GM12878 (cell line): ENCODE data around the gene ARIH2. TPM values are rescaled to one million over a fixed set of nuclear protein-coding genes. Genes with fewer than 3 reads are reported as not detected.
"Not testable (repeated sequence)": the region's sequence is repeated elsewhere in the genome, so short reads cannot be mapped to it uniquely, and the experiment has no call there.

Experiments
- ATAC-seq: fragments of 200-7000 bp; cut with Tn5 transposase; 3 replicates; pipeline ENCODE4 v1.9.1; 2020; ENCODE audit warnings: mild to moderate bottlenecking, moderate library complexity
- BruUV-seq: library from RNA; stranded (reverse); fragments of 400-500 nt; replicated peaks from 2 replicates; lab custom pipeline; 2021; lab: Mats Ljungman, UMichigan
- CTCF ChIA-PET: fragments of 300-600 bp; sonication (Branson Sonifier 250); formaldehyde crosslinking; extraction: SDS; loops from one replicate; lab custom pipeline; 2021; ENCODE audit warnings: inconsistent platforms; lab: Yijun Ruan, JAX
- POLR2A ChIA-PET: fragments of 350-600 bp; formaldehyde crosslinking; extraction: SDS; loops from one replicate; lab custom pipeline; 2021; ENCODE audit warnings: inconsistent platforms; lab: Charles Lee
- RAD21 ChIA-PET: fragments of 300-600 bp; sonication (Branson Sonifier 250); formaldehyde crosslinking; loops from one replicate; lab custom pipeline; 2023; ENCODE audit warnings: antibody characterized with exemption; ENCODE audit not compliant: unreplicated experiment; lab: Charles Lee
- SMC1A ChIA-PET: fragments of 300-600 bp; sonication (Branson Sonifier 250); formaldehyde crosslinking; loops from one replicate; lab custom pipeline; 2023; ENCODE audit not compliant: unreplicated experiment, uncharacterized antibody; lab: Charles Lee
- DNase-seq: peaks from one replicate; pipeline ENCODE4 v3.0.0-alpha.2; 2011; ENCODE audit warnings: low read depth, low spot score
- FAIRE-seq: peaks from 3 replicates; lab custom pipeline; 2011; peaks lifted over from hg19 to GRCh38; lab: Jason Lieb, UNC
- H2AFZ ChIP-seq: 2 replicates; pipeline ENCODE4 v1.6.0; 2011; ENCODE audit warnings: low read depth, low read length, control low read depth; ENCODE audit not compliant: control insufficient read depth
- H3K27ac ChIP-seq: 2 replicates; pipeline ENCODE4 v1.5.1; 2011; ENCODE audit warnings: control low read depth; ENCODE audit not compliant: control insufficient read depth, insufficient read depth
- H3K27me3 ChIP-seq, 2 experiments: replicated peaks in 1 of 2; 2 replicates each; pipeline versions ENCODE4 v1.6.0 to v1.6.1; 2011; ENCODE audit warnings: low read length in 1 of 2; ENCODE audit not compliant: control insufficient read depth in 2 of 2, insufficient read depth in 2 of 2
- H3K36me3 ChIP-seq, 2 experiments: 2 replicates each; pipeline ENCODE4 v1.5.1; 2011; ENCODE audit warnings: low read length in 1 of 2; ENCODE audit not compliant: control insufficient read depth in 2 of 2, insufficient read depth in 2 of 2
- H3K4me1 ChIP-seq: 2 replicates; pipeline ENCODE4 v1.6.1; 2011; ENCODE audit warnings: mild to moderate bottlenecking, low read length, moderate library complexity, mixed read lengths; ENCODE audit not compliant: control insufficient read depth, insufficient read depth
- H3K4me2 ChIP-seq: 2 replicates; pipeline ENCODE4 v1.6.0; 2011; ENCODE audit warnings: control low read depth; ENCODE audit not compliant: control insufficient read depth, insufficient read depth
- H3K4me3 ChIP-seq: fragments of 200-600 bp; sonication (generic); 2 replicates; pipeline ENCODE4 v1.5.1; 2016
- H3K79me2 ChIP-seq: 2 replicates; pipeline ENCODE4 v1.6.0; 2011; ENCODE audit warnings: low read length; ENCODE audit not compliant: control insufficient read depth, insufficient read depth
- H3K9ac ChIP-seq: 2 replicates; pipeline ENCODE4 v1.8.0; 2011; ENCODE audit warnings: low read length, control low read depth, mixed read lengths; ENCODE audit not compliant: control insufficient read depth, insufficient read depth
- H3K9me3 ChIP-seq: replicated peaks from 3 replicates; pipeline ENCODE4 v1.5.1; 2011; ENCODE audit warnings: mild to moderate bottlenecking, low read length; ENCODE audit not compliant: control insufficient read depth, insufficient read depth
- H4K20me1 ChIP-seq: 2 replicates; pipeline ENCODE4 v1.6.0; 2011; ENCODE audit not compliant: control insufficient read depth, insufficient read depth
- EP300 ChIP-seq, 2 experiments: fragments of 150-350 bp in 1 of 2; IDR thresholded peaks; 2 replicates each; pipeline ENCODE4 v1.6.1; 2011 to 2012; ENCODE audit warnings: low read depth in 2 of 2, low read length in 2 of 2, borderline replicate concordance in 1 of 2, improper control_type of control experiment in 1 of 2, inconsistent platforms in 1 of 2; ENCODE audit not compliant: control insufficient read depth in 1 of 2
- HDGF ChIP-seq: fragments of 450-650 bp; IDR thresholded peaks from 2 replicates; pipeline ENCODE4 v1.6.1; 2016; ENCODE audit warnings: antibody characterized with exemption
- MLLT1 ChIP-seq: fragments of 450-650 bp; IDR thresholded peaks from 2 replicates; pipeline ENCODE4 v1.6.1; 2016; ENCODE audit warnings: mild to moderate bottlenecking
- PAX5 ChIP-seq: IDR thresholded peaks from 2 replicates; pipeline ENCODE4 v1.6.1; 2011; ENCODE audit warnings: low read depth, low read length, borderline replicate concordance
- PAX8 ChIP-seq: fragments of 450-650 bp; IDR thresholded peaks from 2 replicates; pipeline ENCODE4 v1.6.1; 2017; ENCODE audit warnings: mild to moderate bottlenecking, moderate library complexity
- POLR2AphosphoS5 ChIP-seq: IDR thresholded peaks from 2 replicates; pipeline ENCODE4 v1.6.1; 2011; ENCODE audit warnings: mild to moderate bottlenecking, low read length, inconsistent platforms
- ZNF217 ChIP-seq: fragments of 450-650 bp; IDR thresholded peaks from 2 replicates; pipeline ENCODE4 v1.6.1; 2017; ENCODE audit warnings: antibody characterized with exemption, mild to moderate bottlenecking
- WGBS: methylation state at CpG from one replicate; pipeline ENCODE4 v1.1.6; 2016; ENCODE audit warnings: low lambda C conversion rate; ENCODE audit not compliant: insufficient replicate concordance, insufficient coverage; ENCODE audit errors: missing lambda C conversion rate; 5-methylcytosine and 5-hydroxymethylcytosine counted together
- in situ Hi-C: fragments of 300-500 bp; cut with MboI; formaldehyde crosslinking; loops from 9 replicates; pipeline ENCODE4 v1.14.3; 2018; ENCODE audit warnings: mixed read lengths
- intact Hi-C: fragments of 100-400 bp; cut with micrococcal nuclease; formaldehyde crosslinking; loops from one replicate; pipeline ENCODE4 v1.14.2; 2022; ENCODE audit not compliant: unreplicated experiment
- polyA plus RNA-seq, 11 experiments: library from polyadenylated mRNA; depleted of rRNA in 4 of 11; unstranded in 6 of 11; stranded (reverse) in 5 of 11; fragments of >200 nt; fragmentation: Nextera tagmentation in 4 of 11; fragmentation: Illumina TruSeq in 1 of 11; extraction: Ambion mirVana in 4 of 11; extraction: Trizol in 1 of 11; gene quantifications; 1 replicate in 1 of 11; 2 replicates in 10 of 11; pipeline versions ENCODE4 v1.2.1 to v1.2.3, GENCODE V29; 2011 to 2016; ENCODE audit warnings: inconsistent platforms in 2 of 11, missing spikeins in 2 of 11, low read depth in 1 of 11
- total RNA-seq, 4 experiments: library from RNA; depleted of rRNA in 3 of 4; stranded (reverse); fragments of >200 nt in 3 of 4; fragmentation: Illumina TruSeq in 1 of 4; extraction: Trizol in 1 of 4; gene quantifications; 2 replicates each; pipeline versions ENCODE4 v1.2.1 to v1.2.3, GENCODE V29; 2013 to 2021

Gene ARIH2
- total and polyA plus RNA-seq, 10 of the 15 experiments (the other 5 are each of a cell fraction or from before 2014, with no cell fraction given) = 18.7 to 74.7 (median 63.7) TPM

DNA sequence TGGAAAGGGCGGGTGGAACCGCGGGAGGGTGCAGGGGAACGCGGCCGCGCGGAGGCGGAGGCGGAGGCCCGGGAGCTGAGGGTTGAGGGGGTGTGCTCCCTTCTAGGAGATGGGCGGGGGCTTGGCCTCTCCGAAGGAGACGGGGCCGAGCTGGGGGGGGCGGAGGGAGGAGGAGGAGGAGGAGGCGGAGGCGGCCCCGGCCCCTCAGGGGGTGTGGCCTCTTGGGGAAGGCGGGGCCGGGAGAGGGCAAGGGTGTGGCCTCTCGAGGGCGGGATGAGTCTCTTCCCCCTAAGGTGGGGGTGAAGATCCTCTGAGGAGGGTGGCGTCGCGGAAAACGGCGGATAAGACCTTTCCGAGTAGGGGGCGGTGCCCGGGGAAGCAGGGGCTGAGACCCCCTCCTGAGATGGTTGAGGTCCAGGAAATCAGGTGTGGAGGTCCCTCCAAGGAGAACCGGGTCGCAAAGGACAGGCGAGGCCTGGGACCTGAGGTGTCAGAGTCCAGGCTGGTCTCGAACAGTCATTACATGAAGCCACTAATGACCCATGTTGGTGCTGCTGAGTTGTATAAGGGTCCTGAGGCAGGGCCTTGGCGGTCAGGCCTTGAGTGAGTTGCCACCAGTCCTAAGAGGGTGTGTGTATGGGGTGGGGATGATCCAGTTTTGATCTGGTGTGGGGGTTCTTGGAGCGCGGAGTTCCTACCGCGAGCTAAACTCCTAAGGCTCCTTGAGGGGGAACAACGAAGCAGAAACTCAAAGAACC, 89.3 kb downstream of the ARIH2 start (continued):
- TF ChIP-seq MLLT1 (0 out of 2 replicates have a peak, but pooled peaks have one; percentile 2), ZNF217 (no peak), EP300 (IDR thresholded peaks at IDR 0.05; ENCODE audit: borderline replicate concordance in 1 of 2, control insufficient read depth in 1 of 2, low read depth in 2 of 2, low read length in 2 of 2) (no peak), HDGF (peak; percentile 59), PAX8 (no peak), PAX5 (no peak)

GRCh38 chr3:49008627-49009026, 90.0 kb downstream of the ARIH2 start:
- ATAC-seq, H3K27ac ChIP-seq, H2AFZ ChIP-seq, FAIRE-seq, intact Hi-C loops, in situ Hi-C loops, H4K20me1 ChIP-seq: not testable (repeated sequence)
- peaks cover 16% of the 10 kb centered on the region for H3K4me1 ChIP-seq
- H3K79me2 ChIP-seq = peaks cover 30% of the 10 kb centered on the region
- H3K9ac ChIP-seq = peak overlapping the region; percentile 61
- 91% methylated on average over 5 of the region's 5 CpGs for WGBS
- CTCF ChIA-PET = interaction anchor here (0.5 to 5.5 kb wide), 4 partner anchors 11 to 58 kb away, joined by 4 to 123 read pairs (median 44); partner anchors contain the start of genes DALRD3, IMPDH2, NDUFAF3 and P4HTM
- TSS peak; percentile 58 for BruUV-seq
- H3K4me3 ChIP-seq = peak overlapping the region; percentile 83
- SMC1A ChIA-PET = interaction anchor here (2.6 to 4.9 kb wide), 2 partner anchors 10 to 19 kb away, joined by 21 to 57 read pairs; partner anchors contain the start of genes DALRD3 and P4HTM
- RAD21 ChIA-PET = interaction anchor here (1.0 to 3.7 kb wide), 4 partner anchors 10 to 85 kb away, joined by 4 to 44 read pairs (median 30); partner anchors contain the start of genes DALRD3, NDUFAF3, P4HTM and QRICH1
- peaks cover 10 to 11% of the 10 kb centered on the region in 2 experiments for H3K36me3 ChIP-seq
- peak overlapping the region; percentile 91 for H3K4me2 ChIP-seq
- 0 out of 2 replicates have a peak, but pooled peaks have one; percentile 5 for TF ChIP-seq POLR2AphosphoS5
- TF ChIP-seq, all 136 proteins: peak for 1; not testable (repeated sequence) for 135
- not testable (repeated sequence) for DNase-seq, H3K9me3 ChIP-seq, H3K27me3 ChIP-seq
- POLR2A ChIA-PET = interaction anchor here (0.6 to 4.0 kb wide), 7 partner anchors 9 to 461 kb away, joined by 3 to 67 read pairs (median 7); partner anchors contain the start of genes DALRD3, IMPDH2, IP6K2 and P4HTM
